IMR-90 (cell line): Measurements from ENCODE around the gene WASF1. TPM values are rescaled to one million over a fixed set of nuclear protein-coding genes. Genes with fewer than 3 reads are reported as not detected.

Source experiments
- ATAC-seq: fragments of 200-7000 bp; cut with Tn5 transposase; 2 replicates; pipeline ENCODE4 v1.9.1; 2020; ENCODE audit warnings: low read depth, mild to moderate bottlenecking, moderate library complexity
- BruUV-seq: library from RNA; stranded (reverse); fragments of 400-500 nt; replicated peaks from 2 replicates; lab custom pipeline; 2021; lab: Mats Ljungman, UMichigan
- CTCF ChIA-PET: fragments of 300-600 bp; formaldehyde crosslinking; extraction: SDS; loops from one replicate; lab custom pipeline; 2021; ENCODE audit warnings: antibody characterized with exemption; lab: Yijun Ruan, JAX
- POLR2A ChIA-PET: fragments of 300-600 bp; sonication (Branson Sonifier 250); formaldehyde crosslinking; loops from one replicate; lab custom pipeline; 2022; ENCODE audit warnings: antibody characterized with exemption; ENCODE audit not compliant: unreplicated experiment; lab: Charles Lee
- DNase-seq: peaks from one replicate; pipeline ENCODE4 v3.0.0; 2013
- H2AFZ ChIP-seq: replicated peaks from 2 replicates; pipeline ENCODE3; 2013; ENCODE audit warnings: low read length, mild to moderate bottlenecking; ENCODE audit not compliant: poor library complexity
- H2AK5ac ChIP-seq: 2 replicates; pipeline ENCODE4 v1.6.1; 2013; ENCODE audit warnings: low read depth, low read length, inconsistent platforms
- H2AK9ac ChIP-seq: replicated peaks from 2 replicates; pipeline ENCODE3; 2013; ENCODE audit warnings: mild to moderate bottlenecking, low read depth, low read length, moderate library complexity; ENCODE audit not compliant: poor library complexity
- H2BK120ac ChIP-seq: 2 replicates; pipeline ENCODE4 v1.6.1; 2013; ENCODE audit warnings: low read depth, low read length, inconsistent platforms
- H2BK15ac ChIP-seq: 3 replicates; pipeline ENCODE4 v1.6.1; 2013; ENCODE audit warnings: low read depth, low read length, inconsistent platforms
- H2BK20ac ChIP-seq: 2 replicates; pipeline ENCODE4 v1.6.1; 2013; ENCODE audit warnings: low read depth, mild to moderate bottlenecking, inconsistent platforms, low read length, moderate library complexity
- H2BK5ac ChIP-seq: 2 replicates; pipeline ENCODE4 v1.6.1; 2013; ENCODE audit warnings: mild to moderate bottlenecking, low read depth, low read length, inconsistent platforms; ENCODE audit not compliant: poor library complexity, severe bottlenecking
- H3K14ac ChIP-seq: replicated peaks from 2 replicates; pipeline ENCODE4 v1.6.1; 2013; ENCODE audit warnings: low read depth, low read length, inconsistent platforms
- H3K18ac ChIP-seq: 2 replicates; pipeline ENCODE4 v1.6.1; 2013; ENCODE audit warnings: low read depth, low read length, control low read depth
- H3K23ac ChIP-seq: 2 replicates; pipeline ENCODE4 v1.6.1; 2013; ENCODE audit warnings: low read depth, low read length, inconsistent platforms
- H3K27ac ChIP-seq: 2 replicates; pipeline ENCODE4 v1.5.1; 2013; ENCODE audit warnings: mild to moderate bottlenecking, control low read depth, low read length; ENCODE audit not compliant: insufficient read depth
- H3K27me3 ChIP-seq: 2 replicates; pipeline ENCODE4 v1.6.1; 2013; ENCODE audit warnings: low read length; ENCODE audit not compliant: control insufficient read depth, insufficient read depth
- H3K36me3 ChIP-seq: 2 replicates; pipeline ENCODE4 v1.6.1; 2013; ENCODE audit warnings: low read length, mixed read lengths; ENCODE audit not compliant: control insufficient read depth, insufficient read depth
- H3K4ac ChIP-seq: 2 replicates; pipeline ENCODE4 v1.6.1; 2013; ENCODE audit warnings: low read depth, low read length, inconsistent platforms
- H3K4me1 ChIP-seq: 2 replicates; pipeline ENCODE4 v1.6.1; 2013; ENCODE audit warnings: low read length, mixed read lengths; ENCODE audit not compliant: control insufficient read depth, insufficient read depth
- H3K4me2 ChIP-seq: 2 replicates; pipeline ENCODE4 v1.6.1; 2013; ENCODE audit warnings: low read depth, mild to moderate bottlenecking, control low read depth, low read length, moderate library complexity
- H3K4me3 ChIP-seq: 2 replicates; pipeline ENCODE4 v1.5.1; 2013; ENCODE audit warnings: low read depth, mild to moderate bottlenecking, control low read depth, low read length, moderate library complexity; ENCODE audit not compliant: insufficient read depth
- H3K56ac ChIP-seq: 2 replicates; pipeline ENCODE4 v1.6.1; 2013; ENCODE audit warnings: low read length, inconsistent platforms; ENCODE audit not compliant: insufficient read depth; ENCODE audit errors: extremely low read depth
- H3K79me1 ChIP-seq, 2 experiments: 2 replicates each; pipeline ENCODE4 v1.6.1; 2013; ENCODE audit warnings: low read length in 2 of 2, inconsistent platforms in 1 of 2, low read depth in 1 of 2
- H3K9ac ChIP-seq: 2 replicates; pipeline ENCODE4 v1.6.1; 2013; ENCODE audit warnings: low read depth, low read length, control low read depth
- H3K9me1 ChIP-seq: 2 replicates; pipeline ENCODE4 v1.6.1; 2013; ENCODE audit warnings: low read length, inconsistent platforms; ENCODE audit not compliant: insufficient read depth
- H3K9me3 ChIP-seq: 2 replicates; pipeline ENCODE4 v1.6.1; 2013; ENCODE audit warnings: low read length; ENCODE audit not compliant: control insufficient read depth, insufficient read depth
- H4K20me1 ChIP-seq: 2 replicates; pipeline ENCODE4 v1.6.1; 2013; ENCODE audit warnings: low read length, inconsistent platforms; ENCODE audit not compliant: insufficient read depth
- H4K5ac ChIP-seq: 2 replicates; pipeline ENCODE4 v1.6.1; 2013; ENCODE audit warnings: mild to moderate bottlenecking, low read depth, low read length, control low read depth
- H4K8ac ChIP-seq, 2 experiments: 2 replicates each; pipeline ENCODE4 v1.6.1; 2013; ENCODE audit warnings: low read depth in 2 of 2, low read length in 2 of 2, control low read depth in 1 of 2, inconsistent platforms in 1 of 2
- H4K91ac ChIP-seq: 2 replicates; pipeline ENCODE4 v1.6.1; 2013; ENCODE audit warnings: low read depth, low read length, inconsistent platforms; ENCODE audit not compliant: insufficient read depth
- BHLHE40 ChIP-seq: fragments of 150-350 bp; IDR thresholded peaks from 2 replicates; pipeline ENCODE4 v1.6.1; 2016; ENCODE audit warnings: mild to moderate bottlenecking, low read depth, low read length
- CTCF ChIP-seq: conservative IDR thresholded peaks from 2 replicates; pipeline ENCODE4 v1.5.1; 2012; ENCODE audit warnings: mild to moderate bottlenecking, low read depth, low read length, improper control_type of control experiment
- ELK1 ChIP-seq: fragments of 150-350 bp; IDR thresholded peaks from 2 replicates; pipeline ENCODE4 v1.6.1; 2016; ENCODE audit warnings: low read depth, mild to moderate bottlenecking, low read length, moderate library complexity, borderline replicate concordance
- FOS ChIP-seq: fragments of 150-350 bp; IDR thresholded peaks from 2 replicates; pipeline ENCODE4 v1.6.1; 2016; ENCODE audit warnings: low read depth, low read length
- MAFK ChIP-seq: IDR thresholded peaks from 2 replicates; pipeline ENCODE4 v1.6.1; 2012; ENCODE audit warnings: low read depth, low read length, improper control_type of control experiment
- MAZ ChIP-seq: IDR thresholded peaks from 2 replicates; pipeline ENCODE4 v1.6.1; 2012; ENCODE audit warnings: low read depth, mild to moderate bottlenecking, low read length, improper control_type of control experiment, moderate library complexity, borderline replicate concordance
- NFE2L2 ChIP-seq: fragments of 150-350 bp; IDR thresholded peaks from 2 replicates; pipeline ENCODE4 v1.6.1; 2016; ENCODE audit warnings: low read depth, mild to moderate bottlenecking, low read length
- POLR2A ChIP-seq: IDR thresholded peaks from 2 replicates; pipeline ENCODE4 v1.6.1; 2012; ENCODE audit warnings: mild to moderate bottlenecking, low read depth, low read length
- RCOR1 ChIP-seq: IDR thresholded peaks from 2 replicates; pipeline ENCODE4 v1.6.1; 2012; ENCODE audit warnings: mild to moderate bottlenecking, low read length, improper control_type of control experiment; ENCODE audit not compliant: insufficient replicate concordance
- SMC3 ChIP-seq: fragments of 150-350 bp; IDR thresholded peaks from 2 replicates; pipeline ENCODE4 v1.6.1; 2016; ENCODE audit warnings: low read depth, mild to moderate bottlenecking, antibody characterized with exemption, low read length, moderate library complexity
- USF2 ChIP-seq: fragments of 150-350 bp; IDR thresholded peaks from 2 replicates; pipeline ENCODE4 v1.6.1; 2017; ENCODE audit warnings: mild to moderate bottlenecking, antibody characterized with exemption, low read length, low read depth
- WGBS, 2 experiments: methylation state at CpG; one replicate each; pipeline versions ENCODE4 v1.1.5 to v1.1.7; 2013; ENCODE audit warnings: missing lambda C conversion rate in 2 of 2; ENCODE audit not compliant: insufficient read length in 1 of 2; ENCODE audit errors: extremely low coverage in 2 of 2; 5-methylcytosine and 5-hydroxymethylcytosine counted together
- dilution Hi-C: fragments of 300-500 bp; cut with HindIII; formaldehyde crosslinking; loops from one replicate; pipeline ENCODE4 v1.14.3; 2018; ENCODE audit warnings: low sequenced_read_pairs; ENCODE audit not compliant: unreplicated experiment
- in situ Hi-C: fragments of 300-500 bp; cut with MboI; formaldehyde crosslinking; loops from 3 replicates; pipeline ENCODE4 v1.14.3; 2019; ENCODE audit warnings: low sequenced_read_pairs, inconsistent platforms, mixed read lengths
- intact Hi-C: fragments of 100-400 bp; cut with micrococcal nuclease; formaldehyde crosslinking; loops from 2 replicates; pipeline ENCODE4 v1.10.0; 2022
- polyA plus RNA-seq, 3 experiments: library from polyadenylated mRNA; depleted of rRNA; stranded (reverse); fragments of >200 nt; gene quantifications; 2 replicates each; pipeline ENCODE4 v1.2.3, GENCODE V29; 2012; ENCODE audit warnings: low replicate concordance in 1 of 3
- total RNA-seq: library from RNA; depleted of rRNA; stranded (reverse); fragments of >200 nt; gene quantifications from 2 replicates; pipeline ENCODE4 v1.2.3, GENCODE V29; 2012

The WASF1 gene
- total and polyA plus RNA-seq, 2 of the 4 experiments (the other 2 are of a cell fraction) = 3.0 to 17.3 TPM

- H3K4me3 ChIP-seq = no peak overlapping the region
- no peak overlapping the region for H2AK5ac ChIP-seq
- H3K23ac ChIP-seq = no peak overlapping the region
- H3K56ac ChIP-seq = no peak overlapping the region
- ChIA-PET POLR2A (interaction anchor here (0.7 kb wide), 1 partner anchor 167 kb away, joined by 4 read pairs; no protein-coding TSS in a partner anchor), CTCF (no interaction called here)
- H3K27me3 ChIP-seq = no peaks in the 10 kb centered on the region
- no peak for ATAC-seq
- H4K20me1 ChIP-seq = peaks cover 8% of the 10 kb centered on the region
- no peak for TF ChIP-seq POLR2A
- no peak for TF ChIP-seq ELK1
- no peak for TF ChIP-seq BHLHE40
- no peak for TF ChIP-seq SMC3
- no peak for TF ChIP-seq NFE2L2
- no peak for TF ChIP-seq MAFK
- TF ChIP-seq MAZ = no peak
- no peak for TF ChIP-seq RCOR1
- no peak for TF ChIP-seq CTCF
- TF ChIP-seq FOS = no peak
- TF ChIP-seq USF2 = no peak
- H2BK5ac ChIP-seq = peak overlapping the region; percentile 23
- no peak overlapping the region for H4K5ac ChIP-seq
- peaks cover 8% of the 10 kb centered on the region for H3K9me1 ChIP-seq
- H3K27ac ChIP-seq = no peak overlapping the region
- no peak overlapping the region for H2AFZ ChIP-seq
- H3K14ac ChIP-seq = no peak overlapping the region
- no peak overlapping the region for H2BK20ac ChIP-seq
- H2BK120ac ChIP-seq = no peak overlapping the region
- no peak for DNase-seq
- no peaks in the 10 kb centered on the region for H3K9me3 ChIP-seq
- WGBS, 2 experiments = no CpG with 5 or more reads among the region's 3 CpGs
- H3K79me1 ChIP-seq = peaks cover 13 to 59% of the 10 kb centered on the region in 2 experiments
- dilution Hi-C loops = no loop called here
- no peak overlapping the region for H3K4ac ChIP-seq
- H3K4me2 ChIP-seq = no peak overlapping the region
- H2BK15ac ChIP-seq = no peak overlapping the region
- no peak overlapping the region for H3K18ac ChIP-seq
- BruUV-seq = no TSS peak
- H3K36me3 ChIP-seq = no peaks in the 10 kb centered on the region
- H4K8ac ChIP-seq = no peak overlapping the region
- H2AK9ac ChIP-seq = no peak overlapping the region
- no peak overlapping the region for H4K91ac ChIP-seq
- H3K9ac ChIP-seq = no peak overlapping the region
- in situ Hi-C loops = no loop called here
- peaks cover 5% of the 10 kb centered on the region; the same call in 1 of the 2 replicates for H3K4me1 ChIP-seq
- intact Hi-C loops = no loop called here
Measured at GRCh38 chr6:110185879-110186278, 6.4 kb upstream of the WASF1 start.
